ENCODE results near the gene GLG1.

The GLG1 gene

GRCh38 chr16:74580833-74581232 is 26.1 kb downstream of the GLG1 start:
- no peak overlapping the region for H3K27ac ChIP-seq
- TF ChIP-seq ZFX (IDR thresholded peaks at IDR 0.05) (no peak), CTCF (conservative IDR thresholded peaks at IDR 0.05) (no peak)

- no peak for TF ChIP-seq ZFX (IDR thresholded peaks at IDR 0.05)
- no peak for TF ChIP-seq CTCF (conservative IDR thresholded peaks at IDR 0.05)
- no peak overlapping the region for H3K27ac ChIP-seq
Observed at GRCh38 chr16:74578838-74579237, 28.1 kb downstream of the GLG1 start.

- H3K27ac ChIP-seq, result no peak overlapping the region
Observed at GRCh38 chr16:74578433-74578832, 28.5 kb downstream of the GLG1 start.

GRCh38 chr16:74577882-74578366 is 29.0 kb downstream of the GLG1 start:
- H3K27ac ChIP-seq, result no peak overlapping the region
- TF ChIP-seq CTCF (conservative IDR thresholded peaks at IDR 0.05), result no peak
- TF ChIP-seq ZFX (IDR thresholded peaks at IDR 0.05), result no peak

More at GRCh38 chr16:74578433-74578832, 28.5 kb downstream of the GLG1 start:
- no peak for TF ChIP-seq CTCF (conservative IDR thresholded peaks at IDR 0.05)
- no peak for TF ChIP-seq ZFX (IDR thresholded peaks at IDR 0.05)

- no peak overlapping the region for H3K27ac ChIP-seq
- TF ChIP-seq CTCF (conservative IDR thresholded peaks at IDR 0.05), result no peak
- TF ChIP-seq ZFX (IDR thresholded peaks at IDR 0.05), result no peak
Observed at GRCh38 chr16:74575807-74576643, 30.9 kb downstream of the GLG1 start.

GRCh38 chr16:74575175-74575806 is 31.6 kb downstream of the GLG1 start:
- H3K27ac ChIP-seq, result no peak overlapping the region
- TF ChIP-seq ZFX (IDR thresholded peaks at IDR 0.05) (no peak), CTCF (conservative IDR thresholded peaks at IDR 0.05) (peak; percentile 35)

- TF ChIP-seq ZFX (IDR thresholded peaks at IDR 0.05), result no peak
- TF ChIP-seq CTCF (conservative IDR thresholded peaks at IDR 0.05), result no peak
- no peak overlapping the region for H3K27ac ChIP-seq
Observed at GRCh38 chr16:74574146-74574545, 32.8 kb downstream of the GLG1 start.
